Measurements from ENCODE around the gene SLC38A6. TPM values are rescaled to one million over a fixed set of nuclear protein-coding genes. Genes with fewer than 3 reads are reported as not detected.

The SLC38A6 gene
- total RNA-seq, 2 donors from 2014 or later: 25.6 to 39.4 TPM

DNA sequence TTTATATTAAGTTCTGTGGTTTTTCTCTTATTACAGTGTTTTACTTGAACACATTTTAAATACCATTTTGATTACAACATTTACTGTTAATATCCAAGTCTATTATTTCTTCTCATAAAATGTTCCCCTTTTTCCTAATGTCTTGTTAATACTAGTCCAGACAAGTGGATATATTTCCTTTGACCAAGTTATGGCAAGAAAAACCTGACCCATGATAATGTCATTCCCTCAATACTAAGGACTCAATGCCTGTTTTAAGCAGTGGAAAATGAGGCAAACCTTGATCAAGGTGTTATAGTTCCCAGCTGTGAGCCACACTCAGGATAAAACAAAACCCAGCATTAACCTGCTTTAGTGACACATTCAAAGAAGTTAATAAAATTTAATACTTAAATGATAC, 12.4 kb upstream of the SLC38A6 start:
- TF ChIP-seq, protein P1, sequence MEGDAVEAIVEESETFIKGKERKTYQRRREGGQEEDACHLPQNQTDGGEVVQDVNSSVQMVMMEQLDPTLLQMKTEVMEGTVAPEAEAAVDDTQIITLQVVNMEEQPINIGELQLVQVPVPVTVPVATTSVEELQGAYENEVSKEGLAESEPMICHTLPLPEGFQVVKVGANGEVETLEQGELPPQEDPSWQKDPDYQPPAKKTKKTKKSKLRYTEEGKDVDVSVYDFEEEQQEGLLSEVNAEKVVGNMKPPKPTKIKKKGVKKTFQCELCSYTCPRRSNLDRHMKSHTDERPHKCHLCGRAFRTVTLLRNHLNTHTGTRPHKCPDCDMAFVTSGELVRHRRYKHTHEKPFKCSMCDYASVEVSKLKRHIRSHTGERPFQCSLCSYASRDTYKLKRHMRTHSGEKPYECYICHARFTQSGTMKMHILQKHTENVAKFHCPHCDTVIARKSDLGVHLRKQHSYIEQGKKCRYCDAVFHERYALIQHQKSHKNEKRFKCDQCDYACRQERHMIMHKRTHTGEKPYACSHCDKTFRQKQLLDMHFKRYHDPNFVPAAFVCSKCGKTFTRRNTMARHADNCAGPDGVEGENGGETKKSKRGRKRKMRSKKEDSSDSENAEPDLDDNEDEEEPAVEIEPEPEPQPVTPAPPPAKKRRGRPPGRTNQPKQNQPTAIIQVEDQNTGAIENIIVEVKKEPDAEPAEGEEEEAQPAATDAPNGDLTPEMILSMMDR (IDR thresholded peaks at IDR 0.05): no peak
- Histone ChIP-seq H3K36me3 (peaks cover 4% of the 10 kb centered on the region), H3K4me3 (no peak overlapping the region), H3K9me3 (no peaks in the 10 kb centered on the region), H3K4me1 (ENCODE audit: control insufficient read depth in 1 of 2, low read depth in 2 of 2) (peaks cover 18 to 38% of the 10 kb centered on the region in 2 donors), H3K27ac (no peak overlapping the region), H3K27me3 (replicated peaks; ENCODE audit: insufficient read depth) (no peaks in the 10 kb centered on the region)
- DNase-seq (ENCODE audit: low spot score) (no peak), ATAC-seq (ENCODE audit: insufficient number of reproducible peaks, low FRiP score, low read depth) (no peak)

DNA sequence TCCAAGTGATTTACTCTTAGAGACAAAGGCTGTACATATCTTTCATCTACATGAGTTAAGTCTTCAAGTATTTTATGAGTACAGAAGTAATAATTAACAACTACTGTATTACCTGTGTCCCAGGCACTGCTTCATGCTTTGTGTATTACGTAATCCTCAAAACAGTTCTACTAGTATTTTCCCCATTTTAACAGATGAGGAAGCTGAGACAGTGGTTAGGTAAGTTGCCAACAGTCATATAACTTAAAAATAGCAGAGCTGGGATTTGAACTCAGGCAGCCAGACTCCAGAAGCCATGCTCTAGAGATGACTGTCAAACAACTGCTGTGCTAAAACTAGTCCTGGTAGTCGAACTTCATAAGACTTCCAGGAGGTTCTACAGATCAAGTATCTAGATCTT, 10.9 kb upstream of the SLC38A6 start:
- Histone ChIP-seq H3K9me3 (no peaks in the 10 kb centered on the region), H3K27me3 (replicated peaks; ENCODE audit: insufficient read depth) (no peaks in the 10 kb centered on the region), H3K36me3 (peaks cover 4% of the 10 kb centered on the region), H3K4me3 (no peak overlapping the region), H3K4me1 (ENCODE audit: control insufficient read depth in 1 of 2, low read depth in 2 of 2) (peaks cover 18 to 33% of the 10 kb centered on the region in 2 donors), H3K27ac (no peak overlapping the region)
- DNase-seq (ENCODE audit: low spot score) (no peak), ATAC-seq (ENCODE audit: insufficient number of reproducible peaks, low FRiP score, low read depth) (no peak)
- TF ChIP-seq, protein P1 (IDR thresholded peaks at IDR 0.05): no peak

DNA sequence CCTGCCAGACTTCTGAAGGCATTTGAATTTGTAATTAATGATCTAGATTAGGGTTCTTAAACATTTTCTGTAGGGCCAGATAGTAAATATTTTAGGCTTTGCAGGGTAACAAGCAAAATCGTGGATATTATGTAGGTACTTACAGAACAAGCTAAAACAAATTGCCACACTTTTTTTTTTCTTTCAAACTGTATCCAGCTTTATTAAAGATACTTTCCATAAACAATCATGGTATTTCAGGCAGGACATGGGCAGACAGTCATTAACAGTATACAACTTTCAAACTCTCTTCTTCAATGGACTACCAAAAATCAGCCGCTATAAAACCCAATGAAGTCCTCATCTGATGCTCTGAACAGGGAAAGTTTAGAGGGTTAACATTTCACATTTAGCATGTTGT, 9.8 kb upstream of the SLC38A6 start:
- DNase-seq (ENCODE audit: low spot score) (no peak), ATAC-seq (ENCODE audit: insufficient number of reproducible peaks, low FRiP score, low read depth) (no peak)
- H3K27ac ChIP-seq: no peak overlapping the region
- no peaks in the 10 kb centered on the region for H3K27me3 ChIP-seq (replicated peaks; ENCODE audit: insufficient read depth)
- H3K4me1 ChIP-seq (ENCODE audit: control insufficient read depth in 1 of 2, low read depth in 2 of 2): peaks cover 12 to 22% of the 10 kb centered on the region in 2 donors
- TF ChIP-seq, protein P1 (IDR thresholded peaks at IDR 0.05): no peak
- H3K9me3 ChIP-seq: no peaks in the 10 kb centered on the region
- peaks cover 4% of the 10 kb centered on the region for H3K36me3 ChIP-seq
- H3K4me3 ChIP-seq: no peak overlapping the region

DNA sequence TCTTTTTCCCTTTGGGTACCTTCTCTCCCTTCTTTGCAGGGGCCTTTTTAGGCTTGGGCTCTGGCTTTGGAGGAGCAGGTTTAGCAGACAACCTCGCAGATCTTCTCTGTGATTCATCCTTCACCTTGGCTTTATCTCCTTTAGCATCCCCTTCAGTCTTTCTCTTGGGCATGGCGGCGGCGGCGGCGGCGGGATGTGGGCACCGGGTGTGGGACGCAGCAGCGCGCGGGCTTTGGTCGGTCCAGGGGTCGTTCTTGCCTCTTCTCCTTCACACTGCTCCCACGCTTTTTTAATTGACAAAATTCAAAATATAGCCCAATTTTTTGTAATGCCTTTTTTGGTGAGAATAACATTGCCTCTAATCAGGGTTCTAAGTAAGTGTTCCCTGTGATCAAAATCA, 8.8 kb upstream of the SLC38A6 start:
- no peak overlapping the region for H3K4me3 ChIP-seq
- H3K36me3 ChIP-seq: peaks cover 4% of the 10 kb centered on the region
- ATAC-seq (ENCODE audit: insufficient number of reproducible peaks, low FRiP score, low read depth) (no peak), DNase-seq (ENCODE audit: low spot score) (no peak)
- no peaks in the 10 kb centered on the region for H3K27me3 ChIP-seq (replicated peaks; ENCODE audit: insufficient read depth)
- H3K27ac ChIP-seq: no peak overlapping the region
- TF ChIP-seq, protein P1 (IDR thresholded peaks at IDR 0.05): no peak
- peaks cover 12 to 20% of the 10 kb centered on the region in 2 donors for H3K4me1 ChIP-seq (ENCODE audit: control insufficient read depth in 1 of 2, low read depth in 2 of 2)
- H3K9me3 ChIP-seq: no peaks in the 10 kb centered on the region

DNA sequence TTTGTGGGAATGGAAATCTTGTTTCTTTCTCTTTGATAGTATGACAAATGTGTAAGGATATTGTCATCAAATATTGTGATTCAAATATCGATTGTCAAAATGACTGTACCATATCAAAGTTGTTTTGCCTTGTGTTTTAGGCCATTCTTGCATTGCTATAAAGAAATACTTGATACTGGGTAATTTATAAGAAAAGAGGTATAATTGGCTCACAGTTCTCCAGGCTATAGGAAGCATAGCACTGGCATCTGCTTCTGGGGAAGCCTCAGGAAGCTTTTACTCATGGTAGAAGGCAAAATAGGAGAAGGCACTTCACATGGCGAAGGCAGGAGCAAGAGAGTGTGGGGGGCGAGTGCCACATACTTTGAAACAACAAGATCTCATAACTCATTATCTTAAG, 8.0 kb upstream of the SLC38A6 start:
- peaks cover 4% of the 10 kb centered on the region for H3K36me3 ChIP-seq
- no peak for ATAC-seq (ENCODE audit: insufficient number of reproducible peaks, low FRiP score, low read depth)
- TF ChIP-seq, protein P1 (IDR thresholded peaks at IDR 0.05): no peak

More for the DNA sequence above, 8.0 kb upstream of the SLC38A6 start:
- H3K9me3 ChIP-seq: no peaks in the 10 kb centered on the region
- H3K4me3 ChIP-seq: no peak overlapping the region
- peaks cover 7 to 20% of the 10 kb centered on the region in 2 donors for H3K4me1 ChIP-seq (ENCODE audit: control insufficient read depth in 1 of 2, low read depth in 2 of 2)
- DNase-seq (ENCODE audit: low spot score): no peak
- no peak overlapping the region for H3K27ac ChIP-seq
- no peaks in the 10 kb centered on the region for H3K27me3 ChIP-seq (replicated peaks; ENCODE audit: insufficient read depth)
